GM18858 (cell line): Measurements from ENCODE around the gene HAGHL.

Source experiments
- ATAC-seq: cut with Tn5 transposase; IDR thresholded peaks from one replicate; pipeline ENCODE4 v1.9.1; 2021; ENCODE audit not compliant: unreplicated experiment

The HAGHL gene, protein sequence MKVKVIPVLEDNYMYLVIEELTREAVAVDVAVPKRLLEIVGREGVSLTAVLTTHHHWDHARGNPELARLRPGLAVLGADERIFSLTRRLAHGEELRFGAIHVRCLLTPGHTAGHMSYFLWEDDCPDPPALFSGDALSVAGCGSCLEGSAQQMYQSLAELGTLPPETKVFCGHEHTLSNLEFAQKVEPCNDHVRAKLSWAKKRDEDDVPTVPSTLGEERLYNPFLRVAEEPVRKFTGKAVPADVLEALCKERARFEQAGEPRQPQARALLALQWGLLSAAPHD

GRCh38 chr16:726438-727290 is at the start of gene HAGHL, which contains the start of gene CCDC78:
HAGHL (plus strand) TSS chr16:727106; CDS start chr16:727510, 404 bp downstream.
CCDC78 (minus strand) TSS chr16:726443; CDS start chr16:726367, 76 bp downstream.
- no peak for ATAC-seq

GRCh38 chr16:677316-678190 is 49.4 kb upstream of the HAGHL start:
- no peak for ATAC-seq

- no peak for ATAC-seq
Measured at GRCh38 chr16:678209-678857, 48.6 kb upstream of the HAGHL start.

- no peak for ATAC-seq
Measured at GRCh38 chr16:678858-679813, 47.8 kb upstream of the HAGHL start.

DNA sequence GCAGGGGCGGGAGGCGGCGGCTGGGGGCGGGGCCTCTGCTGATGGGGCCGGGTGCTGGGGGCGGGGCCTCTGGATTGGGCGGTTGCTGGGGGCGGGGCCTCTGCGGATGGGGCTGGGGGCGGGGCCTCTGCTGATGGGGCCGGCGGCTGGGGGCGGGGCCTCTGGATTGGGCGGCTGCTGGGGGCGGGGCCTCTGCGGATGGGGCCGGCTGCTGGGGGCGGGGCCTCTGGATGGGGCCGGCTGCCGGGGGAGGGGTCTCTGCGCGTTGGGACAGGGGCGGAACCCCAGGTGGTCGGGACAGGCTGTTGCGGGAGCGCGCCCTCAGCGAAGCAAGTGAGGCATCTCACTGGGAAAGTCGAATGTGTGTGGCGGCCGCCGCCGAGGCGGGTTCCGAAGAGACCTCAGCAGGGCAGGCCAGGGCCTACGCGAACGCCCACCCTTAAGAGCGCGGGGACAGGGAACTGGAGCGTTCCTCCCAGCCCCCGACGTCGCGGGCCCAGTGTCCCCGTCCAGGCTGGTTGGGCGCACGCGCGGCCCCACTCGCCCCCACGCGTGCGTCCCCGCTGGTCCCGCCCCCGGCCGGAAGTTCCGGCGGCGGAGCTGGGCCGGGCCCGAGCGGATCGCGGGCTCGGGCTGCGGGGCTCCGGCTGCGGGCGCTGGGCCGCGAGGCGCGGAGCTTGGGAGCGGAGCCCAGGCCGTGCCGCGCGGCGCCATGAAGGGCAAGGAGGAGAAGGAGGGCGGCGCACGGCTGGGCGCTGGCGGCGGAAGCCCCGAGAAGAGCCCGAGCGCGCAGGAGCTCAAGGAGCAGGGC is 46.9 kb upstream of the HAGHL start, which contains the start of gene STUB1:
Gene STUB1 (plus strand): TSS at position 597 of the 811 bp plus-strand sequence. CDS start 116 bp downstream, at position 713.
- no peak for ATAC-seq

DNA sequence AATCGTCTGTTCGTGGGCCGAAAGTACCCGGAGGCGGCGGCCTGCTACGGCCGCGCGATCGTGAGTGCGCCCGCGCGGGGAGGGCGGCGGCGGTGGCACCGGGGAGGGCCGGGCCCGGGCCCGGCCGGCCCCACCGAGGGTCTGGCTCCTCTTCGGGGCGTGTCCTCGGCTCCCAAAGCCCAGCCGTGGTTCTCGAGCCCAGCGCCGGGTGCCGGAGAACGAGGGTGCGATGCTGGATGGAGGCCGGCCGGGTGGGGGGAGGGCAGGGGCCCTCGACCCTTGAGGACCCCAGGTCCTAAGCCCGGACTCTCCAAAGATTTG is 46.3 kb upstream of the HAGHL start:
- ATAC-seq, result no peak

DNA sequence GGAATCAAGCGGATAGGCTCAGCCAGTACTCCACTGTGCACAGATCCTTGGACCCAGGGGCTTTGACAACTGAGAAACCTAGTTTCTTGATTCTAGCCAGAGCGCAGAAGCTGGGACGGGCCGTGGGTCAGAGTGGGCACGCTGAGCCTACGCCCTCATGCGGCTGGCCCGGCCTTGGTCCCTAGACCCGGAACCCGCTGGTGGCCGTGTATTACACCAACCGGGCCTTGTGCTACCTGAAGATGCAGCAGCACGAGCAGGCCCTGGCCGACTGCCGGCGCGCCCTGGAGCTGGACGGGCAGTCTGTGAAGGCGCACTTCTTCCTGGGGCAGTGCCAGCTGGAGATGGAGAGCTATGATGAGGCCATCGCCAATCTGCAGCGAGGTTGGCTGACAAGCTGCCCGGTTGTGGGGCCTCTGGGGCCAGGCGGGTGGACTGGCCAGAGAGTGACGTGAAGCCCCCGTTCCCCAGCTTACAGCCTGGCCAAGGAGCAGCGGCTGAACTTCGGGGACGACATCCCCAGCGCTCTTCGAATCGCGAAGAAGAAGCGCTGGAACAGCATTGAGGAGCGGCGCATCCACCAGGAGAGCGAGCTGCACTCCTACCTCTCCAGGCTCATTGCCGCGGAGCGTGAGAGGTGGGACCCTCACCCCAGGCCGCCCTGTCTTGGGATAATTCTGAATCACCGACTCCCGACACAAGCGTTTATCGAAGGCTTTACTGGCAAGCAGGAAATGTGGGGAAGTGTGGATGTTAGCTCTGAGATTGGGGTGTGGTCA is 45.8 kb upstream of the HAGHL start:
- no peak for ATAC-seq

DNA sequence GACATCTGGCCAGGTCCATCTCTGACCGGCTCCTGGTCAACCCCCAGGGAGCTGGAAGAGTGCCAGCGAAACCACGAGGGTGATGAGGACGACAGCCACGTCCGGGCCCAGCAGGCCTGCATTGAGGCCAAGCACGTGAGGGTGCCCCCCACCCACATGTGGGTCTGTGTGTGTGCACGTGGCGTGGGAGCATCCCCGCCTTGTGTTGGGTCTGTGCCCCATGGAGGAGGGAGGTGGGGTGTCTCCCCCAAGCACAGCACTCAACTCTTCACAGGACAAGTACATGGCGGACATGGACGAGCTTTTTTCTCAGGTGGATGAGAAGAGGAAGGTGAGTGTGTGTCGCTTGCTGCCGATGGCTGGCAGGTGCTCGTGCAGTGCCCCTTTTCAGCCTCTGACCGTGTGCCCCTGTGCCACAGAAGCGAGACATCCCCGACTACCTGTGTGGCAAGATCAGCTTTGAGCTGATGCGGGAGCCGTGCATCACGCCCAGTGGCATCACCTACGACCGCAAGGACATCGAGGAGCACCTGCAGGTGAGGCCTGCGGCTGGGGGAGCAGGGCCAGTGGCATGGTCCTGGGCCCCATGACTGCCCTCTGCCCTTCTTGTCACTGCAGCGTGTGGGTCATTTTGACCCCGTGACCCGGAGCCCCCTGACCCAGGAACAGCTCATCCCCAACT is 45.0 kb upstream of the HAGHL start:
- ATAC-seq, result no peak

DNA sequence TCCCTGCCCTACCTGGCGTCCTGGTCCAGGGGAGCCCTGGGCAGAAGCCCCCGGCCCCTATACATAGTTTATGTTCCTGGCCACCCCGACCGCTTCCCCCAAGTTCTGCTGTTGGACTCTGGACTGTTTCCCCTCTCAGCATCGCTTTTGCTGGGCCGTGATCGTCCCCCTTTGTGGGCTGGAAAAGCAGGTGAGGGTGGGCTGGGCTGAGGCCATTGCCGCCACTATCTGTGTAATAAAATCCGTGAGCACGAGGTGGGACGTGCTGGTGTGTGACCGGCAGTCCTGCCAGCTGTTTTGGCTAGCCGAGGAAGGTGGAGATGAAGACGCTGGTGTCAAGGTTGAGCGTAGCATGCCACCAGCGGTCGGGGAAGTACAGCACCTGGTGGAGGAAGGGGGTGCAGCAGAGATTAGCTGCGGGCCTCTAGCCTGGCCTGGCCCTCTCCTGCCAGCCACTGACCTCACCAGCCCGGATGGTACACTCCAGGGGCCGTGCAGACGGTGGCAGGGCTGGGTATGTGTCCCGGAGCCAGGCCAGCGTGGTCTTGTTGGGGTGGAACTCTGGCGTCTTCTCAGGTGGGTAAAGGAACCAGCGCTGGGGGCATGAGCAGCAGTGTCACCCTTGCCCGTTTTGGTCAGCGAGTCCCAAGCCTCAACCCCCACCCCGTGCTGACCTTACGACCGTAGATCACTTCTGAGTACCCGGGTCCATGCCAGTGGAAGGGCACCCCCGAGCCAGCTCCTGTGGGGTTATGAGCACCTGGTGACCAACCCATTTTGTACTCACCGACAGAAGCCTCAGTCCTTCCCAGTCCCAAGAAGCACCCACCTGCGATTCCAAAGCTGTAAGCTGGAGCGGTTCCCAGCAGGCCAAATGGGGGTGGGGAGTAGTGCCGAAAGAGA is 44.2 kb upstream of the HAGHL start:
- ATAC-seq, result no peak

DNA sequence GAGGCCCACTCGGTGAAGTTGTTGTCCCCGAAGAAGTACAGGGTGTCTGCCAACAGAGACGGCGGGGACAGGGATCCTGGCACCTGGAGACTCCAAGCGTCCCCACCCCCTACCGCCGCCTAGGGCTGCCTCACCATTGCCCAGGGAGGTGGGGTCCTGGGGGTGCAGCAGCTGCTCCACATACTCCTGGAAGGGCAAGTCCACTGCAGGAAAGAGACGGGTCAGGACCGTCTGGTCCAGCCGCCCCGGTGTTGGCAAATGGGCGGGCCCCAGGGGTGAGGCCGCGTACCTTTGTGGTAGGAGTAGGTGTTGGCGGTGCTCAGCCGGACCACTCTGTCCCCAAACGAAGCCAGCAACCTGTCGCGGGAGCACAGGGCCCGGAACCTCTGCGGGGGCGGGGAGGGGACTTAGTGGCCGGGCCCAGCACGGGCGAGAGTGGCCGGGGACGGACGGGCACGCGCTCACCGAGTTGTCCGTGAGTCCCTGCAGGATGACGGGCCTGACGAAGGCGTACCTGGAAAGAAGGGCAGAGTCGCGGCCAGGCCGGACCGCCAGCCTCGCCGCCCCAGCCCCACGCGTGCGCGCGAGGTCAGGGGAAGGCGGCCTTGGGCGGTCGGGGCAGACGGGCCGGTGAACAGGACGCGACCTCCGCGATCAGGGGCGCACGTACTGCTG is 43.4 kb upstream of the HAGHL start:
- ATAC-seq, result peak; percentile 0

- ATAC-seq, result peak; percentile 43
Measured at GRCh38 chr16:684071-684794, 42.7 kb upstream of the HAGHL start, which contains the start of gene JMJD8. JMJD8 (minus strand) TSS chr16:684334; CDS start chr16:684319, 15 bp downstream.

- no peak for ATAC-seq
Measured at GRCh38 chr16:684961-685696, 41.8 kb upstream of the HAGHL start.

- no peak for ATAC-seq
Measured at GRCh38 chr16:685967-686366, 40.9 kb upstream of the HAGHL start.
